Skeletal muscle cell (primary cell): Measurements from ENCODE around the gene CEP68.
"Not testable (repeated sequence)": the region's sequence is repeated elsewhere in the genome, so short reads cannot be mapped to it uniquely, and the experiment has no call there.

Experiments
- DNase-seq: peaks from one replicate; pipeline ENCODE4 v3.0.0-alpha.2; 2010; ENCODE audit warnings: low read depth
- H3K4me3 ChIP-seq: 2 replicates; pipeline ENCODE4 v1.5.1; 2011; ENCODE audit warnings: low read depth, mild to moderate bottlenecking, control low read depth, low read length, moderate library complexity

The CEP68 gene

DNA sequence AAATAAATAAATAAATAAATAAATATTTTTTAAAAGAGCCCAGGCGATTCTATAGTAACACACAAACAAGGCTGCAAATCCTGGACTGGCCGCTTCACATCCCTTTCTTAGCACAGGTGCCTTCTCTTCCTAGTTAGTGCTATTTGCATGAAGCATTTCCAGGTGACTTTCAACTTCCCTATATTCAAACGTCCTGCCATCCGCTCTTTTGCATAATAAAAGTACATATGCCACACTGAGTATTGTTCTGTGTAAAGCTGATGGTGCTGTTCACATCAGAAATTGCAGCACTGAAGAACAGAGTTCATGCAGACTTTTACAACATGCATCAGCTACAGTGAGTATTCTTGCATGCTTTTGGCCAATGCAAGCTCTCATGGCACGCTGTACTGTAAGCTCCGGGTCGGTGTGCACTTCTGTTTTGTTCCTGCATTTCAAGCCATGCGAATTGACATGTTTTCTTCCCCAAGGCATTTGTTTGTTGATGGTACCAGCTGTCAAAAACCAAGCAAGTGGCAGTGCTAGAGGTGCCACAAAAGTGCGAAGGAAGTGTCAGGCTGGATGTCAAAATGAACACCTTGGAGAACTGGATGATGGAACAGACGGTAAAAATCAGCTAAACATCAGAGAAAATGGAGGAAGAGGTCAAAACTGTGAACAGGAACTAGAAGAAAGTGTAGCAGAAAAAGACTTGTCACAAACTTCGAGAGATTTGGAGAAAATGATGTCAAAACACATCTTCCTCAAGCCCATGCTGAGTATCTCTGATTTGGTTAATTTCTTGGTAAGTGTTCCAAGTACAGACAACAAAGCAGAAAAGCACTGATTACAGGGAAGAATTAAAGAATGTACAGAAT, 25.5 kb upstream of the CEP68 start:
- no peak for DNase-seq
- no peak overlapping the region for H3K4me3 ChIP-seq

DNA sequence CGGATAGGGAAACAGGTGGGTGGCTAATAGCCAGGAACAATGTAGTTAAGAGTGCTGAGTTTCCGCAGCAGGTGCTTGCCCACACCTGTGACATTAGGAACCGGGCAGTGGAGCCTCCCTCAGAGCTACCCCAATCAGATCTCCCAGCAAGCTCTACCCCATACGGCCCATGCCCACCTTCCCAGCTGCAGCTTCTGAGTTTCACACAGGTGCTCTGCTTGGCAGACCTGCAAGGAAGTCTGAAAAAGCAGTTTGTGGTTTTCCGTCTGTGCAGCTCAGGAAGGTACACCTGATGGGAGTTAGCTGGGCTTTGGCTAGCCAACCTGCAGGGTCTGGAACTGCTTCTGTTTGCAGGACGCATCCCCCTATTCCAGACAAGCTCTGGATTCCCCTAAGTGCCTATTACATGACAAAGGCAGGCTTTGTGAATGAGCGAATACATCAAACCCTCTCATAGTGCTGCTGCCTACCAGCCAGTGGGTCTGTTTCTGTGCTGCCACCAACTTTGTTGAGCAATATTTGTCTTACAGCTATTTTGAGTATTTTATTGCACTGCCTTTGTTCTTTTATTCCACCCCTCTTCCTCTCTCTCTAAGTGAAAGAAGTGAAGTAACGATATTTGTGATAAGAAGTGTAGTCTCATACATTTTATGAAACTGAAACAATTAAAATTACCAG, 24.7 kb upstream of the CEP68 start:
- no peak for DNase-seq
- no peak overlapping the region for H3K4me3 ChIP-seq

DNA sequence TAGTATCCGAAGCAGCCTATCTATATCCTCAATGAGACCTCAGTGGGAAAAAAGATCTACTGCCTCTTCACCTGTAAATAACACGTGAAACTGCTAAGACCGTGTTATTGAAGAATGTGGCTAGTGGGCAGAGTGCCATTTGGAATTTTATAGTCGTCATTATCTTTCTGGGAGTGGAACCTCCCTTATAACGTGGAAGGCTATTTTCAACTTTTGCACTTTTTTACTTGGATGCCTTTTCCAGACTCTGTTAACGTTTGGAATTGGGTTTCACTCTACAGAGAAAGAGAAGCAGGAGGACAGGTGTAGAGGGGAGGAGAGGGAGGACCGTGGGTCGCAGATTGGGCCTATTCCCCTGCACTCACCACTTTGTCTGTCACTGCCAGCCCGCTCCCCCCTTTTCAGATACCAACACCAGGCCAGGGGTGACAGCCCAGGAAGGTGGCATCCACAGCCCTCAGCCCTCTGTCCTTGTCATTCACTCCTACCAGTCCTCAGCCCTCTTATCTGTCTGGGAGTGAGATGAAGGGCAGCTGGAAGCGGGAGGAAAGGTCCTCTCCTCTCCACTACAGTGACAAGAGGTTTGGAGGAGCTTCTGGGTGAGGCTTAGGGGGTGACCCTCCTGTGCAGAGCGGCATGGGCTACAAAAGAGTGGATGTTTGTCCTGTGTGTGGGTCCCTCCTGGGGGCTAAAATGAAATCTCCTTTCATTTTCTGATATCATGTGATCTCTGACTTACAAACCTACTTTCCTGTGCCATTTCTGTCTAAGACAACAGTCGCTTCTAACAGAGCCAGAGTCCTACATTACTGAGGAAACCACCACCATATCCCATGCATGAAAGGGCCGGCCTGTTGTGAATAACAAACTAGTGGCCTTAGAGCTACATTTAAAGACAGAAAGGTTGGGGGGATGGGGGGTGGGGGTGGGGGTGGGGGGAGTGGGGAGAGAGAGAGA, 23.9 kb upstream of the CEP68 start:
- DNase-seq = no peak
- H3K4me3 ChIP-seq = no peak overlapping the region

DNA sequence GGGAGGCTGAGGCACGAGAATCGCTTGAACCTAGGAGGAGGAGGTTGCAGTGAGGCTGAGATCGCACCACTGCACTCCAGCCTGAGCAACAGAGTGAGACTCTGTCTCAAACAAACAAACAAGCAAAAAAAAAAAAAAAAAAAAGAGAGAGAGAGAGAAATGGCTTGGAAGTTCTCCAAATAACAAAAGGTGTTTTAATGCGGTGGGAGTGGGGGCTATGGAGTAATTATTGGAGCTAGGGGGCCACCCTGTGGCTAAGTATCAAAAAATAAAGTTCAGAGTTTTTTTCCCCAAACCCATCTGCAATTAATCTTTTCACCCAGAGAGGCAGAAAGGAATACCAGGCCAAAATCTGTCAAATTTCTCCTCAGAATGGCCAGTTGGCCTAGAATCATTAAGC, 23.0 kb upstream of the CEP68 start:
- DNase-seq = no peak
- H3K4me3 ChIP-seq = no peak overlapping the region

- not testable (repeated sequence) for DNase-seq
Measured at GRCh38 chr2:65033667-65034066, 22.5 kb upstream of the CEP68 start.

GRCh38 chr2:65035351-65035943, 20.8 kb upstream of the CEP68 start:
- no peak for DNase-seq
- no peak overlapping the region for H3K4me3 ChIP-seq

More at GRCh38 chr2:65033667-65034066, 22.5 kb upstream of the CEP68 start:
- not testable (repeated sequence) for H3K4me3 ChIP-seq

- no peak for DNase-seq
- H3K4me3 ChIP-seq = no peak overlapping the region
Measured at GRCh38 chr2:65037178-65037577, 19.0 kb upstream of the CEP68 start.

DNA sequence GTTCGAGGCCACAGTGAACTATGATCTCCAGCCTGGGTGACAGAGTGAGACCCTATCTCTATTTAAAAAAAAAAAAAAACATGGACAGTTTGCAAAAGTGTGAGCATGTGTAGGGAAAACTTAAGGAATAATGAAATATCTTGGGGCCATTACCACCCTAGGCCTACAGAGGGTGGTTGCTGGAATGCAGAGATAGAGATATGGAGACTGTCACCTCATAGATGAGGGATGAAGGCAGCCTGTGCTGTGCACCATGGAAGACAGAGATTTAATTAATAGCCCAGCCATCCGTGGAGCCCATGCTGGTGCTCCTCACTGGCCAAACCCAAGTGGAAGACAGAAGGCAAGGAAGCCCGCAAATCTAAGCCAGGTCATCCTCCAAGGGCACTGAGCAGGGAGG, 16.6 kb upstream of the CEP68 start:
- no peak for DNase-seq
- no peak overlapping the region for H3K4me3 ChIP-seq

DNA sequence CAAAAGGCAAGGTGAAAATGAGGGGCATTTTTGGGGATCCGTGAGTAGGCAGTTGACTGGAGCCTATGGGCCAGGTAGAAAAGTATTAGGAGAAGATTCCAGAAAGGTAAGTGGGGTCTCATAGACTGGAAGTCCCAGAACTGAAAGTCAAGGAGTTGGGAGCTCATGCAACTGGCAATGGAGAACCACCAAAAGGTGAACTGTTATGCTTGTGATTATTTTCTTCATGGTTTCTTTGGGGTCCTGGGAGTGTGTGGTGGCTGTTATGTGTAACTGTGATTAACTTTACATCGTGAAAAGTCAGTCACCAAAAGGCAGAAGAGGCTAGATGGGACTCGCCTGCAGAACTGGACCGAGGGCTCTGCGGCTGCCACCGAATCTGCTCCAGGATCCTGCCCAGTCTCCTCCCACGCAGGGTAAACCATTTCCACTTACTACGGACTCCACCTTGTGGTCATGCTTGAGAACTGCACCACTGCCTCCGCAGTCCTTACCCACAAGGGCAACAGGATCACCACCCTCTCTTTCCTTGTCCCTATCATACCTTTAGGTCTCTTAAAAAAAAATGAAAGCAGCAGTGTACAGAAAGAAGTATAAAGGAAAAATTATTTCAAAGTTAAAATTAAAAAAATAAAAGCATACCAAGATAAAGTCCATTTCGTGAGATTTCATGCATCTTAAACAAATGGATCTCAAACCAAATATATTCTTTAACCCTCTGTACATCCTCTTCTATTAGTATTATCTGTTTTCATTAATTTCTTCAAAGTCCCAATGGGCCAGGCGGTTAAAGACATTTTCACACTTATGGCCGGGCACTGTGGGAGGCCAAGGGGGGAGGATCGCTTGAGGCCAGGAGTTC, 15.6 kb upstream of the CEP68 start:
- peak overlapping the region; percentile 3 for H3K4me3 ChIP-seq
- peak; percentile 53 for DNase-seq

- H3K4me3 ChIP-seq = no peak overlapping the region
- DNase-seq = no peak
Measured at GRCh38 chr2:65043001-65043400, 13.2 kb upstream of the CEP68 start.

DNA sequence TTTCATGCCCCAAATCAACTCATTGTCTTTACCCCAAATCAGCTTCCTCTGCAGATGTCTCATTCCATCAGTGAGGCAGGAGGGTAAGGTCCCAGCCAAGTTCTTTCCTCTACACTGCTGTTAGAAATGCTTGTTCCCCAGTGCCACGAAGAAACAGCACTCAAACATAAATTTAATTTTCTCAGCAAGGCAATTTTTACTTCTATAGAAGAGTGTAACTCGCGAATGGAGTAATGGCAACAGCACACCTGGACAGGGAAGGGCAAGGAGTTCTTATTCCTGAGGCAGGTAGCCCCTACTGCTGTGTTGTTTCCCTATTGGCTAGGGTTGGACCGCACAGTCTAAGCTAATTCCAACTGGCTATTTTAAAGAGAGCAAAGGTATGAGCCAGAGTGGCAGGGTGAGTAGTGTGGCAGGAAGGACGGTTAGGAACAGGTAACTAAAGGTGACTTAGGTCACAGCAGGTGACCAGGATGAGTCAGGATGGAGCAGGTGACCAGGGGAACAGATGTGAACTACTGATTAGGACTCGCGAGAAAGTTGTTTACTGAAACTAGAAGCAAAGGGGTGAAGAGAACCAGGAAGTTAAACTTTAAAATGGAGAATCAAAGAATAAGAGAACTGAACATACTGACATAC, 12.0 kb upstream of the CEP68 start:
- DNase-seq = no peak
- no peak overlapping the region for H3K4me3 ChIP-seq

DNA sequence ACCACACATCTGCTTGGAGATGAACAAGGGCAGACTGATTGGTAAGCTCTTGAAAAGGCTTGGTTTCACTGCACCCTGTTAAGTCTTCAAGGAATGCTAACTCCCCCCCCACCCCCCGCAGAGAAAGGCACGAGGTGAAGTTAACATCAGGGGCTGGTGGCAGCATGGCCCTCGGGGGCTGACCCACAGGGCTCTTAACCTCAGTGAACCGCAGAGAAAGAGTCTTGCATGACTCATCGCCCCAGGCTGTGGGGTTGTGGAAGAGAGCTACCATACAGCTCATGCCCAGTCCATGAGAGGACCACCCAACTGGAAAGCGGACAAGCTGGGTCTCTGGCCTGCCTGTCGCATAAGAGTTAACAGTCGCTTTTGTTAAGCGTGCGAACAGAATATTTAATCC, 10.6 kb upstream of the CEP68 start:
- DNase-seq = no peak
- no peak overlapping the region for H3K4me3 ChIP-seq

DNA sequence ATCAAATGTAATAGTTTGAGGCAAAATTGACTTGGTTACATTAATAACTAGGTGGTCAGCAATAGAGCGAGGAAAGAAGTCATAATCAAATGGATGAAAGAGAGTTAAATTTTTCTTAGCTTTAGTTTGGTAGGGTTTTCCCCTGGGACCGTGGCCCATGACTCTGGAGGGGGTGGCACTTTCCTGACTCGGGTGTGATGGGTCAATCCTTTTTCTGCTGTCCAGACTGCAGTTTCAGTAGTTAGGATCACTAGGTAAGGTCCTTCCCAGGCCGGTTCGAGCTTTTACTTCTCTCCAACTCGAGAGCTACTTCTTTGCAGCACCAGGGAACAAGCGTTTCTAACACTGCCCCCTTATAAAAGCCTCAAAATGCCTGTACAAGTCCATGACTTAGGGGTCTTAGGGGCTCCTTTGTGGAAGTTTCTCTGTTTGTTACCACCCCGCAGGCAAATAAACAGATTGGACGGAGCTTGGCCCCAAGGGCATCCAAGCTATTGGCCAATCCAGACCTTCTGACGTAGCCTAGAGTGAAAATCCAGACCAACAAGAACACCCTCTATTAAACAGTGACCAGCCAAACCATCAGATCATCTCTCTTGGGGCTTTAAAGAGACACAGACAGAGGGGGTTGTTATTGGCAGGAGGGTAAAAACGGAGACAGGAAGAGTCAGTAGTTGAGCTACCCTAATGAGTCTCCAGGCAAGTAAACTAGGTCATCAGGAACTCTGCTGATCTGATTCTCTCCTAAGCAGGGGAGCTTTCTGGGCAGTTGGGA, 9.4 kb upstream of the CEP68 start:
- no peak for DNase-seq
- no peak overlapping the region for H3K4me3 ChIP-seq

DNA sequence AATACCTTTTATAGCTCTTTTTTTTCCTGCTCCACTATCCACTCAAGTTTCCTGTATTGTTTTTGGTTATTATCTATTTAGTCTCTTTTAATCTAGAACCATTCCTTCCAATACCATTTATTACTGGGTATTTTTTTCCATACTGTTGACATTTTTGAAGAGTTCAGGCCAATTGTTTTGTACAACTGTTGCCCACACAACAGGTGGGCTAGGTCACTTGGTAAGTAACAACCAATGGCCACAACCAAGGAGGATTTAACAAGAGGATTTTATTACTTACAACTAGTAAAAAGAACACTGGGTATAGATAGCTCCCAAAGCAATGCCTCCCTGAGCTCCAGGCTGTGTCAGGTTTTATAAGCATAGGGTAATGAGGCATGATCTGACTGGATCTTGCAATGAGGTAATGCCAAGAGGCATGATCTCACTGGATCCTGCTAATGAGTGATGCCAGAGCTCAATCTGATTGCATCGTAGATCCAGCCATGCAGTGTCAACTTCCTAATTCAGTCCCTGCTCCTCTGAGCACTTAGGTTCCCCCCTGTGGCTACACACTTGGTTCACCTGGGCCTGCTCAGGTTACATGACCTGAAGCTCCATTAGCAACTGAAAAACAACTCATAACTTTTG, 7.1 kb upstream of the CEP68 start:
- no peak for DNase-seq
- H3K4me3 ChIP-seq = no peak overlapping the region

- no peak overlapping the region for H3K4me3 ChIP-seq
- no peak for DNase-seq
Measured at GRCh38 chr2:65050931-65051330, 5.3 kb upstream of the CEP68 start.

GRCh38 chr2:65053199-65053598, 3.0 kb upstream of the CEP68 start:
- no peak overlapping the region for H3K4me3 ChIP-seq
- no peak for DNase-seq
